Mesenchymal stem cell (in vitro differentiated cells and primary cell): ENCODE measurements around the gene OXCT2. TPM values are rescaled to one million over a fixed set of nuclear protein-coding genes. Genes with fewer than 3 reads are reported as not detected.

ENCODE experiments used
- small RNA-seq: library from polyadenylated mRNA; stranded (forward); fragments of <200 nt; extraction: miRNeasy Mini kit (QIAGEN cat#:217004); gene quantifications from one replicate; pipeline ENCODE3, GENCODE V24; 2013; ENCODE audit warnings: low read depth

The OXCT2 gene

Small RNA genes lying within 50 kb of the gene (small RNA-seq; reads per million reads assigned to genes)
- gene AL033527.1: not detected
- gene RNU7-121P: not detected
